NCI-H2171 (cell line): Measurements from ENCODE around the gene P2RY4.
A peak's percentile ranks its signal among the peaks of the same experiment; 100 is the strongest.
"Not testable (repeated sequence)": the region's sequence is repeated elsewhere in the genome, so short reads cannot be mapped to it uniquely, and the experiment has no call there.

Experiments
- DNase-seq: peaks from one replicate; lab custom pipeline; 2025; lab: John Stamatoyannopoulos, UW

The P2RY4 gene

GRCh38 chrX:70260104-70260503, at the start of gene P2RY4:
Gene P2RY4, minus strand, starts transcription at chrX:70260204. Its CDS starts 580 bp downstream, at chrX:70259624.
- no peak for DNase-seq

DNA sequence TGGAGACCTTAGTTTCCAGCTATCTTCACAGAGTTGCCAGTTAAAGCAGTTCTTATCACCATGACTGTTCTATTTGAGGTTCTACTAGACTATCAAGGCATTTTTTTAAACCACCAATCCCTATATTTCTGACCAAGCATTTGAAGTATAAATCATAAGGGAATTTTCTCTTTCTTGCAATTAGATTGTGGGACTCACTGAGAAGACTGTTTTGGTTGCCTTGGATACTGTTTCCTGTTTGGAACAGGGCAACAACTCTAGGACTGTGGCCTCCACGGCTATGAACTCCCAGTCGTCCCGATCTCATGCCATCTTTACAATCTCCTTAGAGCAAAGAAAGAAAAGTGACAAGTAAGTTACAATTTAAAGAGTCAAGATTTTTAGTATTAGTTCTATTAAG, 41.7 kb upstream of the P2RY4 start:
- no peak for DNase-seq

GRCh38 chrX:70293621-70294020, 33.6 kb upstream of the P2RY4 start:
- DNase-seq = no peak

GRCh38 chrX:70292788-70293187, 32.8 kb upstream of the P2RY4 start:
- DNase-seq = no peak

DNA sequence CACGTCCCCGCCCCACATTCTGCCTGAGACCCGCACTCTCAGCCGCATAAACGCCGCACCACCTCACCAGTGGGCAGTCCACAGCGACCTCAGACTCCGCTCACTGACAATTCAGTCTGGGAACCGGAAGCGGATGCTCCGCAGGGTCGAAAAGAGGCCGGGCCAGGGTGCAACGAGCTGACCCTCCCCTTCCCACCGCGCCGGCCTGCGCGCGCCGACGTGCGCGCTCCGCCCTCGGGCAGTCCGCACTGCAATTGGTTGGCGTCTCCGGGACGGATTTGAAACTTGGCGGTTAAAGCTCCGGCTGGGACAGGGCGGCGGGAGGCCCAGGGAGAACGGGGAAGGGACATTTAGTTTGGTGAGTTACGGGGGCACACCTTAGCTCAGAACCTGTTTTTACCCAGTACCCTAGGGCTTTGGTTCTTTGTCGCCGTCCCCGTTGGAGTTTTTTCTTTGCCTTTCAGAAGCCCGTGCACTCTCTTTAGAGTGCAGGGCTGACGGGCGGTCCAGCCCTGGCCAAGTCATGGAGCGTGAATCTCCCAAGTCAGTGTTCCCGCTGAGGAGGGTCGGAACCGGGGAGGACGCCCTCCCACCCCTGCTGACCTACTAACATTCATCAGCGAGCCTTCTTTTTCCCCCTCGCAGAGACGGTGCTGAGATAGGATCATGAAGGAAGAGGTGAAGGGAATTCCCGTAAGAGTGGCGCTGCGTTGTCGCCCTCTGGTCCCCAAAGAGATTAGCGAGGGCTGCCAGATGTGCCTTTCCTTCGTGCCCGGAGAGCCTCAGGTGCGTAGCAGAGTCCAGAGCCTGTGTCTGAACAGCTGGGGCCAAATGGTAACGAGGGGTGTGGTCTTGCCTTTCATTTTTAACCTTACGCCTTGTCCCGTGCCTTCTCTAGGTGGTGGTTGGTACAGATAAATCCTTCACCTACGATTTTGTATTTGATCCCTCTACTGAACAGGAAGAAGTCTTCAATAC, 30.1 kb upstream of the P2RY4 start, which contains the start of the genes KIF4A and PDZD11:
Gene KIF4A, plus strand, starts transcription at position 312 of the 978 bp plus-strand sequence. Its CDS starts 355 bp downstream, at position 667.
Gene PDZD11, minus strand, starts transcription at position 135 of the 978 bp plus-strand sequence. CDS start 586 bp downstream, outside the sequence.
- peak; percentile 67 for DNase-seq

DNA sequence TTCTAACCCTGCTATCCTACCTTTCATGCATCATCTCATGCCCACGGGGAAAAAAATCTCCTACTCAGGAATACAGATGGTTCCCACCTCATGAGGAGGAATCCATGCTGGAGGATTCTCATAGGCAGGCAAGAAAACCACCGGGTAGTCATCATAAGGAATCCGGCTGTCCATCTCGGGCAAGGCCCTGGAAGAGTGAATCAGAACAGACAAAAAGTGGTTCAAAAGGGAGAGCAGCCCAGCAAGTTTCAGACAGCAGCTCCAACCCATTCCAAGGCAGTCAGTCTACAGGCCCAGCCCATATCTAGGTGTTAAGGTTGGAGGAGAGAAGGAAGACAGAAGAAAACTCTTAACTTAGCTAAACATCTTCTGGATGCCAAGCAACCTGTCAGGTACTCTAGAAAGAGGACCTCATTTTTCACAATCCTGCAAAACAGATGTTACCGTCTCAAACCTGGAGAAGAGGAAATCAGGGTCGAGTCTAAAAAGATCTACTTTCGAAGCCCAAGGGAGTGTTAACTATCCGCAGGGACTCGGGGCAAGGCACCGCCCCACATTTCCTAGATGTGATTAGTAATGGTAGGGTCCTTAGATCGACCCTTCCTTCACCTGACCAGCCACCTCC, 29.3 kb upstream of the P2RY4 start:
- DNase-seq = no peak

DNA sequence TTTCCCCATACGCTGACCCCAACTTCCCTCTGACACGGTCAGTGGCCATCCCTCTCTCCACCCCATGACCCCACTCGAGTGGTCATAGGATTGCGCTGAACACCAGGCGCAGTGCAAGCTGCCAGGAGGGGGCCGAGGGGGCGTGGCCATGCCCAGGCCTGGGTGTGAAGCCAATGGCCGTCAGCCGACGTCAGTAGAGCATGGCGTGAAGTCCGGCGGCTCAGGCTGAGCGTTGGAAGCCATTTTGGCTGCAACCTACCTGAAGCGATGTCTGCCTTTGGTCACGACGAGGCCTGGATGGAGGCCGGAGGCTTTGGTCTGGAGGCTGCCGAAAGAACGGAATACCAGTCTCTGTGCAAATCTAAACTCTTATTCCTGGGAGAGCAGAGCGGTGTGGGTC, 21.9 kb upstream of the P2RY4 start, which contains the start of gene RAB41:
Gene RAB41, plus strand, starts transcription at position 222 of the 400 bp plus-strand sequence. Its CDS starts 46 bp downstream, at position 268.
- DNase-seq = no peak

DNA sequence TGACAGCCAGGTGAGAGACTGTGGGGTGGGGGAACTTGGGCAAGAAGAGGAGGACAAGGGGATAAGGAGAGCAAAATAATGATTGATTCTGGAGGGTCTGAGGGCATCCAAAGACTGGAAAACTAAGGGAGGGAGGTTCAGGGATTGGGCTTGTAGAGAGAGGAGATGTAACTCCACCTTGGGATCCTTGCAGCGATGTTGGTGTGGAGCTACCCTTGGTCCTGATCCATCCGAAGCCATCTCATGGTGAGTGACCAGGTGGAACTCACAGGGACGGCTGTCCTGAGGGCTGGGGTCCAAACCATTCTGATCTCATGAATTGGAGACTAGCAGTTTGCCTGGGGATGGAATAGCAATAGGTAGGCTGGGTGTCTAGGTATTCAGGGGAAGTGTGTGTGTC, 20.6 kb upstream of the P2RY4 start:
- no peak for DNase-seq

GRCh38 chrX:70279081-70279480, 19.1 kb upstream of the P2RY4 start:
- DNase-seq = no peak

DNA sequence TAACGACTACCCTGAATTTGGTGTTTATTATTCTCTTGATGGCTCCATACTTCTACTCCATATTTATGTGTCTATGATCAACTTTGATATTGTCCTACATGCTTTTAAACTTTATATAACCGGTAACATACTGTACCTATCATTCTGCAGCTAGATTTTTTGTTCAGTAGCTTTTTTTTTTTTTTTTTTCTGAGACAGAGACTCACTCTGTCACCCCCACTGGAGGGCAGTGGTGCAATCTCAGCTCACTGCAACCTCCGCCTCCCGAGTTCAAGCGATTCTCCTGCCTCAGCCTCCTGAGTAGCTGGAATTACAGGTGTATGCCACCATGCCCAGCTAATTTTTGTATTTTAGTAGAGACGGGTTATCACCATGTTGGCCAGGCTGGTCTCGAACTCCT, 14.0 kb upstream of the P2RY4 start:
- DNase-seq = not testable (repeated sequence)

DNA sequence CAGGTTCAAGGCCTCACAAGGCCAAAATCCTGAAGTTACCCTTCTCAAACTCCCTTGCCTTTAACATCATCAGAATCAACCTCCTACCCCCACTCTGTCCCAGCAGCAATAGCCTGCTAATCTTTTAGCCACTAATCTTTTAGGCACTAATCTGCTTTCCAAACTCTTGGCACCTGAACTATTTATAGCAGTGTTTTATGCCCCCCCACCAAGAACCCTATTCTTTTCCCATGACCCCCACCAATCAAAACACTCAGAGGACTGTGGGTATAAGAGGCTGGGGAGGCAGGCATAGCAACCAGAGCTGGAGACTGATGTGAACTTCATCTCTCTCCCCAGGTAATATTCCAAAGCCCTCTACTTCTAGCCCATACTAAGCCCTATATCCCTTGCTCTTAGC, 8.0 kb upstream of the P2RY4 start, which contains the start of gene ARR3:
Gene ARR3, plus strand, starts transcription at position 301 of the 400 bp plus-strand sequence. CDS start 1,052 bp downstream, outside the sequence.
- DNase-seq = no peak

DNA sequence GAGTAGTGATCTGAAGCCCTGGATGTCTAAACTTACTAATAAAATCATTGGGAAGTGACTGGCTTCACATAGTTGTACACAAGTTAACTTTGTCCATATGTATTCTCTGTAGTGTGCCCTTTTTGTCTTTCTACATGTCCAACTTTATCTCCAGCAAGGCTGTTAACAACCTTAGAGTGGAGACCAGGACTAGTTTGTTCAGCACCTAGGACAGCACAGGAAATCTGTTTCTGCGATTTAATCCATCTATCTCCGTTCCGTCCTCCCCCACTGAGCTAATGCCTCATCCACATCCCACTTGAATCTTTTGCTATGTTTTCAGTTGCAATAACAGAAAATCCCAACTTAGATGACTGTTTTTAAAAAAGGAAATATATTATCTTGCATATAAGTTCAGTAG, 4.8 kb upstream of the P2RY4 start:
- no peak for DNase-seq

GRCh38 chrX:70262952-70263567, 3.1 kb upstream of the P2RY4 start:
- peak; percentile 0 for DNase-seq

DNA sequence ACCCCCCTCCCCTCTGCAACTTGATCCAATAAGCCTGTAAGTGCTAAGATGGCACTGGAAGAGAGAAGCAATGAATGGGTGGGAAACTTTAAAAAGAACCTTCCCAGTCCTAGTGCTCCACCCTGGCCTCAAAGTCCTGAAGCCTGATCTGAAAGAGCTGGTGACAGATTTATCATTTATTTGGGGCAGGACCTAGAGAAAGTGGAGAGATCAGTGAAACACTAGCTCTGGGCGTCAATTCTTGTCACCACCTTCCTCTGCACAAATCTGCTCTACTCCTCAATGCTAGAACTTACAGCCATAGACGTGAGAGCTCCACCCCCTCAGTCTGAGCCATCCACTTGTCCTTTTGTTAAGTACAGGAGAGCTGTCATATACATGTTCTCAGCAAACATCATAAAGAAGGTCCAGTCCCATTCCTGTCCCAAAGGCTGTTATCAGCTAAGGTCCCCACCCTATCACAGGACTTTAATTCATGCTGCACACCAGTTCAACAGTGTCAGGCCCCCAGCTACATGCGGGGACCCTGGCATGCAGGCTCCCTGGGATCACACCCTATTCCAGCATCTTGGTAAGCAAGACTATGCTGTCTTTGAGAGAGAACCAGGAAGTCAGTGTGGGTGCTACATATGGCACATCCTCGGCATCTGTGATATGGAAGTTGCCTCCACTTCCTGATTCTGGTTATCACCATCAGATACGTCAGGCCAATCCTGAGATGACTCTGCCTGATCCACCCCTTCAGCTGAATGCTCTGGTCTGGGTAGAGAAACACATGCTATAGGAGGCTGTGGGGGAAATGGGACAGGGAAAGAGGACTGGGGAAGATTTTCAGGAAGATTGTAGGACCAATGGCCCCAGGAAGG, 2.3 kb downstream of the P2RY4 start:
- no peak for DNase-seq

GRCh38 chrX:70255452-70255851, 4.6 kb downstream of the P2RY4 start:
- DNase-seq = no peak

DNA sequence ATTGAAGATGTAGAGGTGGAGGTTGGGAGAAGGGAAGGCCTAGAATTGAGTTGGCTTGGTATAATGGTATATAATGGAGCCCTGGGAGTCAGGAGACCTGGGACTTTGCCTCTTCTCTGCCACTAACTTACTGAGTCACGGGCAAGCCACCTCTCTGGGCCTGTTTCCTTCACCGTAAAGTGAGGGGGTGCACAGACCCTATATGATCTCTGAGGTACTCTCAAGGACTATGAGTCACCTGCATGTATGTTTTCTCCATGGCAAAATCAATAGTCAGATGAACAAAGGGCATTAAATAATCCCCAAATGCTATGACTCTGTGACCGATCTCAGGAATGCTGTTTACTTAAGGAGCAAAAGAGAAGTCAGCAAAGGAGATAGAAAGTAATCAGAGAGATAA, 5.1 kb downstream of the P2RY4 start:
- no peak for DNase-seq

DNA sequence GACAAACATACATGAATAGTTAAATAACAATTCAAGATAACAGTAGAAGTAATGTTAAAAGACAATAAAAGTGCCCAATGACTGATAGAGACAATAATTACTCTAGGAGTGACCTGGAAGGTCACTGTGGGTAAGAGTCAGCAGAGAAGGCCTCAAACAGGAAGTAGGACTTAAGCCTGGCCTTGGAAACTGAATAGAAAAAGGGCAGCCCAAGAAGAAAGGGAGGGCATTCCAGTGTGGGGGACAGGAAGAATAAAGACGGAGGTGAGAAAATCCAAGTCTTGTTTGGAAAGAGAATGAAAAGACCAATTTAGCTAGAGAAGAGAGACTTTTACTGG, 6.0 kb downstream of the P2RY4 start:
- no peak for DNase-seq

GRCh38 chrX:70253377-70254062, 6.5 kb downstream of the P2RY4 start:
- no peak for DNase-seq

DNA sequence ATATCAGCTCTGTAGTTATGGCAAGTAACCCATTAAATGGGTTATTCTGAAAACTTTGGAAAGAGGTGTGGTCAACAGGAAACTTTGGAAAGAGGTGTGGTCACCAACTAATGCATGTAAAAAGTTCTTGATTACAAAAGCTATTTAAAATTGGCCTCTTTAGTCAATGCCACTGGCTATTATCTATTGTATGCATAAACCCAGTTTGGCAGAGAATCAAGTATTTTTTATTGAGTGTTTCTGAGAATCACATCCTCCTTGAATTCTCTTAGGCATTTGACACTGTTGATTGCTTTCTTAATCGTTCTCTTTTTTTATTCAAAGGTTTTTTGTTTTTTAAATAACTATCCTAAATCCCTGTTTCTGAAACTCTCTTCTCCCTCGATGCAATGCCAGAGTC, 7.5 kb downstream of the P2RY4 start:
- DNase-seq = no peak

DNA sequence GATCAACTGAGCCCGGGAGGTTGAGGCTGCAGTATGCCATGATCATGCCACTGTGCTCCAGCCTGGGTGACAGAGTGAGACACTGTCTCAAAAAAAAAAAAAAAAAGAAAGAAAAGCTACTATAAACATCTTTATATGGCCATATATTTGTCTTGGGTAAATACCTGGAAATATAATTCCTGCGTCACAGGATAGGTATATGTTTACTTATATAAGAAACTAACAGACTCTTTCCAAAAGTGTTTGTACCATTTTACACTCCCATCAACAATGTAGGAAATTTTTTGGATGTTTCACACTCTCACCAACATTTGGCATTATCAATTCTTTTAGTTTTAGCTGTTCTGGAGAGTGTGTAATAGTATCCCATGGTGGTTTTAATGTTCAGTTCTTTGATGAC, 12.8 kb downstream of the P2RY4 start:
- DNase-seq = no peak

DNA sequence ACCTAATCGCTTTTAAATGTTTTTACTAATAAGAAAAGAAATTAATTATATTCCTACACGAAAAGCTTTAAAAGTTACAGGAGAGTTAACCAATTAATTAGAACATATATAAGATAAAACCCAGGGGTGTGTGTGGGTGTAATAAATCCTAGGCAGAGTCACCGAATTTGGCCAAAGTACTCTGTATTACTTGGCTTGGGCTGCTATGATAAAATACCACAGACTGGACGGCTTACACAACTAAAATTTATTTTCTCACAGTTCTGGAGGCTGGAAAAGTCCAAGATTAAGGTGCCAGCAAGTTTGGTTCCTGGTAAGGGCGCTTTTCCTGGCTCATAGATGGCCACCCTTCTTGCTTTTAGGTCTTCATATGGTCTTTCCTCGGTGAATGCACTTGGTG, 15.1 kb downstream of the P2RY4 start:
- no peak for DNase-seq
